Adrenal gland (tissue), 5 donors: ENCODE measurements around the gene ACTR8.

ENCODE experiments used
- POLR2A ChIP-seq, 2 donors: fragments of 450-650 bp; IDR thresholded peaks; one replicate each; pipeline ENCODE4 v1.6.1; 2017; ENCODE audit warnings: antibody characterized with exemption in 2 of 2, mild to moderate bottlenecking in 2 of 2, moderate library complexity in 1 of 2
- TF ChIP-seq, protein P1 (sequence below), 6 experiments: fragments of 450-650 bp in 4 of 6; fragments of 200-600 bp in 2 of 6; sonication (generic) in 1 of 6; IDR thresholded peaks; 1 replicate in 5 of 6; 2 replicates in 1 of 6; pipeline versions ENCODE4 v1.5.1 to v1.8.0; 2016 to 2021; ENCODE audit warnings: antibody characterized with exemption in 6 of 6, mild to moderate bottlenecking in 2 of 6, moderate library complexity in 1 of 6
- donor health status: DM: no; HTN: no; CAD: no.

DNA sequence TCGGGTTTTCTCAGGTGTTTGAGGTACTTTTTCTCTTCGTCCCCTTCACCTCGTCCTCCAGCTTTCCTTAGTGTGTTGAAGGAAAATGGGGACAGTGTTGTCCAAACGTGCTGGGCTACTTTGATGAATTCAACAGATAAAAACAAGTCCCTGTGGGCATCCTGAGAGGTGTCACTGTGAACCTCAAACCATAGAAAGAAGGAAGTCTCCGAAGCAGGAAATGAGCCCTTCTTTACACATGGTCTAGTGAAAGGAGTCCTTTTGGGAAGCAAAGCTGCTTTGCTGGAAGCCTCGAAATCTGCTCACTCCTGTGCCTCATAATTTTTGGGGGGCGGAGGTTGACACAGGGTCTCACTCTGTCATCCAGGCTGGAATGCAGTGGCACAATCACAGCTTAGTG, 25.0 kb downstream of the ACTR8 start:
- TF ChIP-seq, protein P1, sequence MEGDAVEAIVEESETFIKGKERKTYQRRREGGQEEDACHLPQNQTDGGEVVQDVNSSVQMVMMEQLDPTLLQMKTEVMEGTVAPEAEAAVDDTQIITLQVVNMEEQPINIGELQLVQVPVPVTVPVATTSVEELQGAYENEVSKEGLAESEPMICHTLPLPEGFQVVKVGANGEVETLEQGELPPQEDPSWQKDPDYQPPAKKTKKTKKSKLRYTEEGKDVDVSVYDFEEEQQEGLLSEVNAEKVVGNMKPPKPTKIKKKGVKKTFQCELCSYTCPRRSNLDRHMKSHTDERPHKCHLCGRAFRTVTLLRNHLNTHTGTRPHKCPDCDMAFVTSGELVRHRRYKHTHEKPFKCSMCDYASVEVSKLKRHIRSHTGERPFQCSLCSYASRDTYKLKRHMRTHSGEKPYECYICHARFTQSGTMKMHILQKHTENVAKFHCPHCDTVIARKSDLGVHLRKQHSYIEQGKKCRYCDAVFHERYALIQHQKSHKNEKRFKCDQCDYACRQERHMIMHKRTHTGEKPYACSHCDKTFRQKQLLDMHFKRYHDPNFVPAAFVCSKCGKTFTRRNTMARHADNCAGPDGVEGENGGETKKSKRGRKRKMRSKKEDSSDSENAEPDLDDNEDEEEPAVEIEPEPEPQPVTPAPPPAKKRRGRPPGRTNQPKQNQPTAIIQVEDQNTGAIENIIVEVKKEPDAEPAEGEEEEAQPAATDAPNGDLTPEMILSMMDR (IDR thresholded peaks at IDR 0.05), result no peak
- no peak for TF ChIP-seq POLR2A (IDR thresholded peaks at IDR 0.05)
